NCI-H2107 treated with DMSO at 0.1 percent for 48 hours (cell line): ENCODE data around the gene LTBP1.
"Not testable (repeated sequence)": the region's sequence is repeated elsewhere in the genome, so short reads cannot be mapped to it uniquely, and the experiment has no call there.

Source experiments
- DNase-seq: peaks from one replicate; lab custom pipeline; 2025; ENCODE audit not compliant: unreplicated experiment; lab: John Stamatoyannopoulos, UW

Gene LTBP1

DNA sequence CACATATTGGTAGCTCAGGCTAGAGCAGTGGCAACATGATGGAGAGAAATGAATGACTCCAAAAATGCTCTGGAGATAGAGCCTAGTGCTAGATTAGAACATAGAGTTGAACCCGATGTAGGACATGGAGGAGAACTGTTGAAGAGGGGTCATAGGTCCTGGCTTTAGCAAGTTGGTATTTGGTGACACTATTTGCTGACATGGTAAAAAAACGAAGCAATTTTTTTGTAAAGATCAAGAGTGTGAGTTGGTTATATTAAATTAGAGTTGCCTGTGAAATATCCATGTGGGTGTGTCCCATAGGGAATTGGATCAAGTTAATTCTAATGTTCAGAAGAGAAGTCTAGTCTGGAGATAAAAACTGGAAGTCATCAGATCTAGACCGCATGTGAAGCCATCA, 386.7 kb downstream of the LTBP1 start:
- DNase-seq, result no peak

DNA sequence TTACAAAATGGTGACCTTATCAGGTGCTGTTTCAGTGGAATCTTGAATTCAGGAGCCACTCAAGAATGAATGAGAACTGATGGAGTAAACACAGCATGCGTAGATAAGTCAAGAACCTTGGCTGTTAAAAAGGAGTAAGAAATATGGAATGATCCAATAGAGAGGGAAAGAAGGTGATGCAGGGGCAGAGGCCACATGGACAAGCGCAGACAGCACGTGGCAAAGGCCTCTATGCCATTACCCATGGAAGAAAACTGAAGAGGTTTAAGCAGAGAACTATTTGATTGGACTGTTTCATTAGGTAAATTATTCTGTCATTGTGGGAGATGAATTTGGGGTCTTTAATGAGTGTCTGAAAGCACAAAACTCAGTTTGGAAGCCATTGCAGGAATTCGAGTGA, 387.3 kb downstream of the LTBP1 start:
- no peak for DNase-seq

GRCh38 chr2:33335516-33335915, 388.8 kb downstream of the LTBP1 start:
- DNase-seq, result no peak

DNA sequence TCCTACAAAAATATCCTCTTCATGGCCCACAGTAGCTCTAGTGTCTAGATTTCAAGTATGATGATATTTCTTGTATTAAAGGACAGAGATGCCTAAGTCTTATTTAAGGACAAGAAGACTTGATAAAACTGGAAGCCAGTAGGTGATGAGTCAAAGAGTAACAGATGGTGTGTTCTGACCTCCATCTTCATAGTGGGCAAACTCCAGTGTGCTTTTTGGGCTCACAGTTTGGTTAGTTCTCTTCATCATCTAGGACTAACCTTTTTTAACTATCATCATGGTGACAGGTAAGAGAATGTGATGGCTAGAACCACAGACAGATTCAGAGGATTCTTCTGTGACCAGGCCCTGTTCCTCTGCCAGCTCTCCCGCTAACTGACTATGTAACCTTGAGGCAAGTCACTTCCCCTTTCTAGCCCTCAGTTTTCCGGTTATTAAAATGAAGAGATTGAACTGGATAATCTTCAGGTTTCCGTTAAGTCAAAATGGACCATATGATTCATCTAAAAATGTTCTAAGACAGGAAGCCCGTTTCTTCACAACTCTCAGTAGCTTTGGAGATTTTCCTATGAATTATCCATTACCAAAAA, 389.4 kb downstream of the LTBP1 start:
- no peak for DNase-seq

DNA sequence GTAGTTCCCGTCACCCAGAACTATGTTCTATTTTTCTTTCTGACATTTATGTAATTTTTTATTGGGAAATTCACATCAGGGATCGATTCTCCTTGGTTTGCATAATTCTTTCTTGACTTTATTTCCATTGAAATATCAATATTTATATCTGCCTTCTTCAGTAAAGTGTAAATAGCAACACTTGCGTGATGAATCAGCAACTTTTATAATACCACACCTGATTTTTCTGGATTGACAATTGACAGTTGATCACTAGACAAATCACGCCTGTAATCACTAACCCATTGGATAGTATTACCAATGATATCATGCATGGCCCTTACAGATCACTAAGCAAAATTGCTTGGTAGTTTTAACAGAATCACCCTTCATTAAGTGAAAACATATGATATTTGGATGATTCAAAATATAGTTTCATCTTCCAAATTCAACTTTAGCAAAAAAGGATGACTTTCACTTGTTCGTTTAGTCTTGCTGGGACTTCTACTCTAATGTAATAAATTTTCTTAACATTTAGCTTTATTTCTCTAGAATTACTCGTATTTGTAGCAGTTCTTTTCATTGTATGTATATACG, 390.7 kb downstream of the LTBP1 start:
- DNase-seq, result no peak

GRCh38 chr2:33337981-33338380, 391.2 kb downstream of the LTBP1 start:
- no peak for DNase-seq

DNA sequence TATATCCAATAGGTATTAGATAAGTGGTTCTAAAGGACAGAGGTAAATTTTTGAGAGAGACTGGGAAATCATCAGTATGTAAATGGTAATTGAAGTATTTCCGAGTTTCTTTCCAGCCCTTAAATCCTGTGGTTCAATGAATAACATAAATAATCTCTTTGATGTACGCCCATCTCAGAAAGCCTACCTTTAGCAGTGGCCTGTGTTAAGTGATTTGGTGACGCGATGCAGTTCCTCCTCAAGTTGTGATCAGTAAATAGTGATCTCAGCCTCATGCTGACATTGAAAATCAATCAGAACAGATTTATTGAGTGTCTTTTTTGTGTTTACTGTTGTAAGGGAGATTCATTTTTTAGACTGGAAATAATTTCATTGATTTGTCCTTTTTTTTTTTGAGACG, 392.5 kb downstream of the LTBP1 start:
- DNase-seq, result no peak

DNA sequence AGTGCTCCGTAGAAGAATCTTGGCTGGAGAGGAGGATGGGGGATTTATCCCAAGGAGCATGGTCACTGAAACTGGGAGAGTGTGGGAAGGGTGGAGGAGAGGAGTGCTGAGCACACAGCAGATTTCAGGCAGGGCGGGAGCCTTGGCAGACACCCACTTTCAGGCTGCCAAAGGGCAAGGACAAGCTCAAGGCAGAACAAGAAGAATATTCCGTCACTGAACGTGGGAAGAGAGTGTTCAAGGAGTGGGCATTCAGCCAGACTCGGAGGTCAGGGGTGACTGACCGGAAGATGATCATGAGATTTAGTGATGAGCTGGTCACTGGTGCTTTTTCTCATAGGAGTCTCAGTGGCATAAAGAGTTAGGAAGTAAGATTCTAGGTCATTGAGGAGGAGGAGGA, 393.5 kb downstream of the LTBP1 start:
- no peak for DNase-seq

- no peak for DNase-seq
Measured at GRCh38 chr2:33342171-33342570, 395.4 kb downstream of the LTBP1 start.

DNA sequence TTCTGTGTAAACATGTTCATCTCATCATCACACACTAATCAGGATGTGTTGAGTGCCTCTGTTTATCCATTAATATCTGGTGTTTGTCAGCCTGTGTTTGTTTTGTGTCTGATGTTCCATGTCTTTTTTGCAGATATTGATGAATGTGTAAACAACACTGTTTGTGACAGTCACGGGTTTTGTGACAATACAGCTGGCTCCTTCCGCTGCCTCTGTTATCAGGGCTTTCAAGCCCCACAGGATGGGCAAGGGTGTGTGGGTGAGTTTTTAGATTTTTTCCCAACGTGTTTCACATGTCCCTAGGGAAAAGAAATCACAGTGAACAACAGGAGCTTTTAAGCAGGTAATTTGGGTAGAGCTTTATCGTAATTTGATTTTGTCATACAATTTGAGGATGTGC, 396.0 kb downstream of the LTBP1 start:
- DNase-seq, result no peak

- no peak for DNase-seq
Measured at GRCh38 chr2:33343387-33343895, 396.7 kb downstream of the LTBP1 start.

DNA sequence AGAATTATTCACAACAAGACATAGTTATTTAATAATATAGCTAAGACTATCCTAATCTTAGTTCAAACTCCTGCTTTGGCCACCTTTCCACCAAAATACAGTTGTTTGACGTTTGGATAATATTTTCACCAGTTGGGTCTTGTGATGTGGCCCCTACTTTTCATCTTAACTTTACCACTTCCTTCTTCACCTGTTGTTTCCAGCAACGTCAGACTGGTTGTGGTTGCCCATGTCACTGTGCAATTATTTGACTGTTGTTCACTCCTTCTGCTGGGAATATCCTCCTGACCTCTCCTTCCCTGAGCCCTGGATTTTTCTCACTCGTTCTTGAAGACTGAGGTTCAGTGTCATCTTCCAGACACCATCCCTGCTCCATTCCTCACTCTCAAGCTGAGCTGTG, 397.5 kb downstream of the LTBP1 start:
- no peak for DNase-seq

- DNase-seq, result no peak
Measured at GRCh38 chr2:33347856-33348255, 401.1 kb downstream of the LTBP1 start.

DNA sequence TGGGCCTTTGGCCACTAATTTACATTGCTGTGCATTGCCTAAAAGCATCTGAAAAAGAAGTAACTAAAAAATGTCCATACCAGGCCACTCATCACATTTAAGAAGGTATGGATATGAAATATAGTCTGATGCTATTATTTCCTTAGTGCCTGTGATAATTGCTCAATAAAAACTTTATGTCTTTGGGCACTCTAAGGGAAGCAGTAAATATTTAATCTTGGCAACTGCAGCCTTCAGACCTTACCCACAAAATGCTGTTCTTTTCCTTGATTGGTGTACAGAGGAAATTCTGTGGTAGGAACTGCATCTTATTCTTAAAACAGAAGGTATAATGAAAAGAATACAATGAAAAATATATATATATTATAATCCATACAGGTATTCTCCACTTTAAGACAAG, 403.9 kb downstream of the LTBP1 start:
- no peak for DNase-seq

GRCh38 chr2:33351781-33352180, 405.0 kb downstream of the LTBP1 start:
- DNase-seq, result no peak

GRCh38 chr2:33354981-33355380, 408.2 kb downstream of the LTBP1 start:
- no peak for DNase-seq

- DNase-seq, result no peak
Measured at GRCh38 chr2:33358878-33359277, 412.1 kb downstream of the LTBP1 start.

DNA sequence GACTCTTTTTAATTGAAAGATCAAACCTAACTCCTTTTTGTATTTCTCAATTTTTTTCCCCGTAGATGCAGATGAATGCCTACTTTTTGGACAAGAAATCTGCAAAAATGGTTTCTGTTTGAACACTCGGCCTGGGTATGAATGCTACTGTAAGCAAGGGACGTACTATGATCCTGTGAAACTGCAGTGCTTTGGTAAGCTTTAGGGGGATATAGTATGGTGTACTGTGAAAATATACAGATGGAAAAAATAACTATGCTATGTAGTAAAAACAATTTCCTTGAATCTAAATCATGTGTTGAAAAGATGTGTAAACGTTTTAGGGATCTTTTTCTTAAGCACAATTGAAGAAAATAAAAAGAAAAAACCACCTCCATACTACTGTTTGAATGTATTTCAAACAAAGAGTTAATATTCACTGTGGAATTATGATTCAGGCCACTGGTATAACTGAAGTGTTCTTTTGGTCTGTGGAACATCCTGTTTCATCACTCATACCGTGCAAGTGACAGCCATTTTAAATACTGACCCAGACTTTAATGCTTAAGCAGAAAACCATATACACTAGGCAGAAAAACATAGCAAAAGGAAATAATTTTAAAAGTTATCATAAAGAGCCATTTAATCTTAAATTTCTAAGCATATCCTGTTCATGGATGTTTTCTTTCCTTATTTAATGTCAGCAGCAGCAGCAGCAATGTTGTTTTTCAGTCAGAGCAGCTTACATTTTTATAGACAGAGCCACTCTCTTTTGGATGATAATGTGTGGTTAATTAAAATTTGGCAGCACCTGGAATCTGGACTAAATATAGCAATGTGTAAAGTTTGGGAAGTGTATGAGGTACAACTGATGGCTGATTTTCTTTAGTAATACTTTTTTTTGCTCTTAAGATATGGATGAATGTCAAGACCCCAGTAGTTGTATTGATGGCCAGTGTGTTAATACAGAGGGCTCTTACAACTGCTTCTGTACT, 416.9 kb downstream of the LTBP1 start:
- DNase-seq, result no peak

GRCh38 chr2:33365264-33365970, 418.7 kb downstream of the LTBP1 start:
- no peak for DNase-seq

GRCh38 chr2:33366473-33366872, 419.7 kb downstream of the LTBP1 start:
- DNase-seq, result no peak

- DNase-seq, result not testable (repeated sequence)
Measured at GRCh38 chr2:33368524-33368923, 421.8 kb downstream of the LTBP1 start.
